ENCODE results near the gene UPP2.

DNA sequence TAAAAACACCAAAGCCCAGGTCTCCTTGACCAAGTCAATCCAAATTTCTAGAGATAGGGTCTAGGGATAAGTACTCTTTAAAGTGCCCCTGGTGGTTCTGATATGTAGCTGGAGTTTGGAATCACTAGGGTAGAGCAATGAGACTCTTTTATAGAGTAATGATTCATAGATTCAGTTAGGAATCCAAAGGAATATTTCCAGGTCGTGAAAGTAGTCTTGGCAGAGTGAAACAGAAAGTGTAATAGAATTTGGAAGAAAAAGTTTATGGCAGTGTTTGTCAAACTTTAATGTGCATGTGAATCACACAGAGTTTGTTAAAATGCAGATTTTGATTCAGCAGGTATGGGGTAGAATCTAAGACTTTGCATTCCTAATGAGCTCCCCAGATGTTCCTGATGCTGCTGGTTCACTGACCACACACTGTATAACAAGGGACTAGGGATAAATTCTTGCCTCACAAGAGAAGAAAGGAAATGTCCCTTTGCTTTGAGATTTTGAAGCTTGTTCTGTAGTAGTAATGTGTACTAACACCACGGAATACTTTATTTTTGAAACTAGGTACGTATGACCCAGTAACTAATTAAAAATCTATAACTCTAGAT, 1.8 kb downstream of the UPP2 start:
- TF ChIP-seq MAX (IDR thresholded peaks at IDR 0.05) (no peak), RAD21 (IDR thresholded peaks at IDR 0.05) (no peak), NR2F2 (IDR thresholded peaks at IDR 0.05) (no peak), YY1 (IDR thresholded peaks at IDR 0.05) (no peak), TAF1 (conservative IDR thresholded peaks at IDR 0.05) (no peak), SP1 (IDR thresholded peaks at IDR 0.05) (no peak), FOXA1 (IDR thresholded peaks at IDR 0.05) (no peak), ATF3 (IDR thresholded peaks at IDR 0.05) (no peak)
- TF ChIP-seq, protein P1, sequence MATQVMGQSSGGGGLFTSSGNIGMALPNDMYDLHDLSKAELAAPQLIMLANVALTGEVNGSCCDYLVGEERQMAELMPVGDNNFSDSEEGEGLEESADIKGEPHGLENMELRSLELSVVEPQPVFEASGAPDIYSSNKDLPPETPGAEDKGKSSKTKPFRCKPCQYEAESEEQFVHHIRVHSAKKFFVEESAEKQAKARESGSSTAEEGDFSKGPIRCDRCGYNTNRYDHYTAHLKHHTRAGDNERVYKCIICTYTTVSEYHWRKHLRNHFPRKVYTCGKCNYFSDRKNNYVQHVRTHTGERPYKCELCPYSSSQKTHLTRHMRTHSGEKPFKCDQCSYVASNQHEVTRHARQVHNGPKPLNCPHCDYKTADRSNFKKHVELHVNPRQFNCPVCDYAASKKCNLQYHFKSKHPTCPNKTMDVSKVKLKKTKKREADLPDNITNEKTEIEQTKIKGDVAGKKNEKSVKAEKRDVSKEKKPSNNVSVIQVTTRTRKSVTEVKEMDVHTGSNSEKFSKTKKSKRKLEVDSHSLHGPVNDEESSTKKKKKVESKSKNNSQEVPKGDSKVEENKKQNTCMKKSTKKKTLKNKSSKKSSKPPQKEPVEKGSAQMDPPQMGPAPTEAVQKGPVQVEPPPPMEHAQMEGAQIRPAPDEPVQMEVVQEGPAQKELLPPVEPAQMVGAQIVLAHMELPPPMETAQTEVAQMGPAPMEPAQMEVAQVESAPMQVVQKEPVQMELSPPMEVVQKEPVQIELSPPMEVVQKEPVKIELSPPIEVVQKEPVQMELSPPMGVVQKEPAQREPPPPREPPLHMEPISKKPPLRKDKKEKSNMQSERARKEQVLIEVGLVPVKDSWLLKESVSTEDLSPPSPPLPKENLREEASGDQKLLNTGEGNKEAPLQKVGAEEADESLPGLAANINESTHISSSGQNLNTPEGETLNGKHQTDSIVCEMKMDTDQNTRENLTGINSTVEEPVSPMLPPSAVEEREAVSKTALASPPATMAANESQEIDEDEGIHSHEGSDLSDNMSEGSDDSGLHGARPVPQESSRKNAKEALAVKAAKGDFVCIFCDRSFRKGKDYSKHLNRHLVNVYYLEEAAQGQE (IDR thresholded peaks at IDR 0.05) = no peak
- TF ChIP-seq, protein P2, sequence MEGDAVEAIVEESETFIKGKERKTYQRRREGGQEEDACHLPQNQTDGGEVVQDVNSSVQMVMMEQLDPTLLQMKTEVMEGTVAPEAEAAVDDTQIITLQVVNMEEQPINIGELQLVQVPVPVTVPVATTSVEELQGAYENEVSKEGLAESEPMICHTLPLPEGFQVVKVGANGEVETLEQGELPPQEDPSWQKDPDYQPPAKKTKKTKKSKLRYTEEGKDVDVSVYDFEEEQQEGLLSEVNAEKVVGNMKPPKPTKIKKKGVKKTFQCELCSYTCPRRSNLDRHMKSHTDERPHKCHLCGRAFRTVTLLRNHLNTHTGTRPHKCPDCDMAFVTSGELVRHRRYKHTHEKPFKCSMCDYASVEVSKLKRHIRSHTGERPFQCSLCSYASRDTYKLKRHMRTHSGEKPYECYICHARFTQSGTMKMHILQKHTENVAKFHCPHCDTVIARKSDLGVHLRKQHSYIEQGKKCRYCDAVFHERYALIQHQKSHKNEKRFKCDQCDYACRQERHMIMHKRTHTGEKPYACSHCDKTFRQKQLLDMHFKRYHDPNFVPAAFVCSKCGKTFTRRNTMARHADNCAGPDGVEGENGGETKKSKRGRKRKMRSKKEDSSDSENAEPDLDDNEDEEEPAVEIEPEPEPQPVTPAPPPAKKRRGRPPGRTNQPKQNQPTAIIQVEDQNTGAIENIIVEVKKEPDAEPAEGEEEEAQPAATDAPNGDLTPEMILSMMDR (IDR thresholded peaks at IDR 0.05; ENCODE audit: low read depth, low read length, missing input control) = no peak
